Epidermal melanocyte (primary cell): Measurements from ENCODE around the gene IL15.
"Not testable (repeated sequence)": the region's sequence is repeated elsewhere in the genome, so short reads cannot be mapped to it uniquely, and the experiment has no call there.

ENCODE experiments used
- DNase-seq: peaks from one replicate; pipeline ENCODE4 v3.0.0; 2011; ENCODE audit warnings: low spot score; ENCODE audit not compliant: insufficient read length

Gene IL15, protein sequence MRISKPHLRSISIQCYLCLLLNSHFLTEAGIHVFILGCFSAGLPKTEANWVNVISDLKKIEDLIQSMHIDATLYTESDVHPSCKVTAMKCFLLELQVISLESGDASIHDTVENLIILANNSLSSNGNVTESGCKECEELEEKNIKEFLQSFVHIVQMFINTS

DNA sequence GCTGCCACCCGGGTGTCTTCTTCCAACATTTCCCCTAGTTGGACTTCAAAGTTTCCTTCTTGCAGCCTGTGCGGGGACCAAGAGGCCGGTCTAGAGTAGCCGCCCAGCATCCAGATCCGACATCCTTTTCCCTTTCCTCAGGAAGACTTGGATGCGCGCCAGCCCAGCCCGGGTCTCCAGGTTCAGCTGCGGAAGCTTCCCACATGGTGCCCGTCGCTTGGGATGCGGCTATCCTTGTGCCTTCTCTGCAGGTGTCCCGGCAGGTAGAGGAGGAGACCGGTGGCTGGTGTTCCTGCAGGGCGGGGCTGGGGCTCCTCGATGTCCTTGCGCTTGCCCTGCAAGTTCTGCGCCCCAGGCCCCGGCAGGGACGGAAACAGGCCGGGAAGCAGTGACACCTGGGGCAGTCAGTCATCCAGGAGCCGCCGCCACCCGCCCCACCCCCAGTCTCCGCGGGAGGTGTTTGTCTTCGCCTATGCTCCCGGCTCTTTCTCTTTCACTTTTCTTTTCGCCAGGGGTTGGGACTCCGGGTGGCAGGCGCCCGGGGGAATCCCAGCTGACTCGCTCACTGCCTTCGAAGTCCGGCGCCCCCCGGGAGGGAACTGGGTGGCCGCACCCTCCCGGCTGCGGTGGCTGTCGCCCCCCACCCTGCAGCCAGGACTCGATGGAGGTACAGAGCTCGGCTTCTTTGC, at the start of gene IL15:
Gene IL15 (plus strand): TSS at position 502 of the 689 bp plus-strand sequence. CDS start 82,882 bp downstream, outside the sequence.
- no peak for DNase-seq

DNA sequence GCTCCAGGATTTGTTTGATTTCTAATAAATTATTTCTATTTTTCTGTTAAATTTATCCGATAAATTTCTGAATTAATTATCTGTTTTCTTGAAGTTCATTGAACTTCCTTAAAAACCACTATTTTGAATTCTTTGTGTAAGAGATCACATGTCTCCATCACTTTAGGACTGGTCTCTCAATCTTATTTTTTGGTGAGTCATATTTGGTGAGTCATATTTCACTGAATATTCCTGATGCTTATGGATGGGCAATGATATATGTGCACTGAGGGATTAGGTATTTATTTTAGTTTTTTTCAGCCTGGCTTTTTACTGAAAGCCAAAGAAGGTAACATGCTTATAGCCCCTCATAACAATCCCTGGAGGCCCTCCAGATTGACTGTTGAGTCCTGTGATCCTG, 48.5 kb upstream of the IL15 start:
- no peak for DNase-seq

DNA sequence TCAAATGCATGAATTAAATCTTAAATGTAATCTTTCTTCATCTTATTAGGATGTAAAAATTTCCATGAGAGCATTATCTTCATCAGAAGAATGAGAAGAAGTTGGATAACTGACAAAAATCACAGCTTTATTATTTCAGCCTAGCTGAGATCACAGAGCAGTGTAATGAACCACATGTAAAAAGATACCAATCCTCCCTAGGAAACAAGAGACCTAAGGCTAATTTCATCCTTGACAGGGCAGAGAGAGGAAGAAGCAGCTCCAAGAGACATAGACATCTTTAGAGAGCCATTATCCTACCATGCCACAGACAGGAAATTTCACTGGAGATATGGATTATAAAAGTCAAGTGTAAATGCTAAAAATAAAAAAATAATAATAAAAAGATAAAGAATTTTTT, 40.9 kb upstream of the IL15 start:
- DNase-seq = no peak

DNA sequence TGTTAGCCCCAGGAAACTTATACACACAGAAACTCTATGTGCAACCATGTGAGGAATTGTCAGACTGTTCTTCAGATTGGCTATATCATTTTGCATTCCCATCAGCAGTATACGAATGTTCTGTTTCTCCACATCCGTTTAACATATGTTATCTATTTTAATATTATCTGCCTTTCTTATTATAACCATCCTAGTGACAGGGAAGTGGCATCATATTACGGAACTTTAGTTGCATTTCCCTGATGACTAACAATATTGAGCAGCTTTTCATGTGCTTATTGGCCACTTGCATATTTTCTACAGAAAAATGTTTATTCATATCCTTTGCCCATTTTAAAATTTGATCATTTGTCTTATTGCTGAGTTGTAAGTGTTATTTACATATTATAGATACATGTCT, 36.5 kb upstream of the IL15 start:
- no peak for DNase-seq

DNA sequence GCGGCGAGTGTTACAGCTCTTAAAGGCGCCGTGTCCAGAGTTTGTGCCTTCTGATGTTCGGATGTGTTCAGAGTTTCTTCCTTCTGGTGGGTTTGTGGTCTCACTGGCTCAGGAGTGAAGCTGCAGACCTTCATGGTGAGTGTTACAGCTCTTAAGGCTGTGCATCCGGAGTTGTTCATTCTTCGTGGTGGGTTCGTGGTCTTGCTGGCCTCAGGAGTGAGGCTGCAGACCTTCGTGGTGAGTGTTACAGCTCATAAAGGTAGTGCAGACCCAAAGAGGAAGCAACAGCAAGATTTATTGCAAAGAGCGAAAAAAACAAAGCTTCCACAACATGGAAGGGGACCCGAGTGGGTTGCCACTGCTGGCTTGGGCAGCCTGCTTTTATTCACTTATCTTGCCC, 31.7 kb upstream of the IL15 start:
- DNase-seq = not testable (repeated sequence)

DNA sequence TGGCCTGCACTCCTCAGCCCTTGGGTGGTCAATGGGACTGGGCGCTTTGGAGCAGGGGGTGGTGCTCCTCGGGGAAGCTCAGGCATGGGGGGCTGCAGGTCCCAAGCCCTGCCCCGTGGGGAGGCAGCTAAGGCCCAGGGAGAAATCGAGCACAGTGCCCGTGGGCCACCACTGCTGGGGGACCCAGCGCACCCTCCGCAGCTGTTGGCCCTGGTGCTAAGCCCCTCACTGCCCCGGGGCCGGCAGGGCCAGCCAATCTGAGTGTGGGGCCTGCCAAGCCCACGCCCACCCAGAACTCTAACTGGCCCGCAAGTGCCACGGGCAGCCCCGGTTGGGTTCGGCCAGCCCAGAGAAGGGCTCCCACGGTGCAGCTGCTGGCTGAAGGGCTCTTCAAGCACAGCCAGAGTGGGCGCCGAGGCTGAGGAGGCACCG, 30.9 kb upstream of the IL15 start:
- no peak for DNase-seq

DNA sequence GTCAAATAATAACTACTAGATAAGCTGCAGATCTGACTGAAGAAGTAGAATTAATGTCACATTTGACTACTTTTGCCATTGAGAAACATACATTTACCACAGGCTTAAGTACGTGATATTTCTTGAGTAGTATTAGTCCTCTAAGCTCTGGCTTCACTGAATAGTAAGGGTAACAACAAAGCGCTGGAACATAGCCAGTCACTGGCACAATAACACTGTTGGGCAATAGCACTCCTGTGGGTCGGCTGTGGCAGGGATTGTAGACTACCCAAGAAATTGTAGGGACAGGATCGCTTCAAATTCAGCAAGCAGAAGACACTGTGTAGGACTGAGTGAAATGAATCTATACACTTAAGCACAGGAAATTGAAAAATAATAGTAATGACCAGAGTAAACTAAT, 27.1 kb upstream of the IL15 start:
- no peak for DNase-seq

DNA sequence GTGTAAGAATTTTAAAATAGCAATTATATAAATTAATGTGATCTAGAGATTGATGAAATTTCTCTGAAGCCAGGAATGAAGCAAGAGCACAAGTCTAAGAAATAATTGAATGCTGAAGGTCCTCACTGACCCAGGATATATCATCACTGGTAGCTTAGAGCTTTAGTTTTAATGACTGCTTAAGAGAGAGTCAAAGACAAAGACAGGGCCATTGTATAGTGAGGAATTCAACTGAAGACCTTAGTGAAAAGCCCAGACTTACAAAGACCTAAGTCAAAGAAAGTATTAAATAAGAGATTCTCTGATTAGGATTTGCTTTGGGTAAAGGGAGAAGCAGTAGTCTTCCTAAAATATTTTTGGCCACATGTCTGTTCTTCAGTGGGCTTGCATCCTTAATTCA, 26.0 kb upstream of the IL15 start:
- DNase-seq = no peak

DNA sequence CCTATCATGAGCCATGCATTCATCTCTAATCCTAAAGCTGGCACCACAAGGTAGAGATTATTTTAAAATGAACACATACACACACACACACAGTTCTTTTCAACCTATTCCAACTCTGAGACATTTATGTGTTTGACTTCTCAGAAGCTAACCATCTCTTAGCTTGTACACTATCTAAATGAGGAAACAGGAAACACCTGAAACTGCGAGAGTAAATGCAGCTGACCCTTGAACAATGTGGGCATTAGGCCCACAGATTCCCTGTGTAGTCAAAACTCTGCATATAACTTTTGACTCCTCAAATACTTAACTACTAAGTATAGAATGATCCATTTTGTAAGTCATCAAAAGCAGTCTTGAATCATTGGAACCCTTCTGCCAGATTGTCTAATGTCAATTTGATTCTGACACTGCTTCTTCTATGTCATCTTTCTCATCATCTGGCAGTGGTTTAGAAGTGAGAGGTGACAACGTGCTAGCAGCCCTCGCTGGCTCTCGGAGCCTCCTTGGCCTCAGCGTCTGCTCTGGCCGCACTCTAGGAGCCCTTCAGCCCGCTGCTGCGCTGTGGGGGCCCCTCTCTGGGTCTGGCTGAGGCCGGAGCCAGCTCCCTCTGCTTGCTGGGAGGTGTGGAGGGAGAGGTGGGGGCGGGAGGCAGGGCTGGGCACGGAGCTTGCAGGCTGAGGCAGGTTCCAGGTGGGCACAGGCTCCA, 21.4 kb upstream of the IL15 start:
- no peak for DNase-seq

DNA sequence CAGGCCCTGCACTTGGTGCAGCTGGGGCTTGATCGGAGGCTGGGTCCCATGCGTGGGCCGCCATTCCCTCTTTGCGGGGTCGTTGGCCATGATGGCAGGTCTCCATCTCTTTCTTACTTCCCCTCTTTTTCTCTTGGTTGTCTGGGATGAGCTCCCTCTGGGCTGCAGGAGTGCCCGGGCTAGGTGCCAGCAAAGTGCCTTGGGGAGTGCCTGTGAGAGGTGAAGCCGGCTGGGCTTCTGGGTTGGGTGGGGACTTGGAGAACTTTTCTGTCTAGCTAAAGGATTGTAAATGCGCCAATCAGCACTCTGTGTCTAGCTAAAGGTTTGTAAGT, 20.8 kb upstream of the IL15 start:
- not testable (repeated sequence) for DNase-seq

DNA sequence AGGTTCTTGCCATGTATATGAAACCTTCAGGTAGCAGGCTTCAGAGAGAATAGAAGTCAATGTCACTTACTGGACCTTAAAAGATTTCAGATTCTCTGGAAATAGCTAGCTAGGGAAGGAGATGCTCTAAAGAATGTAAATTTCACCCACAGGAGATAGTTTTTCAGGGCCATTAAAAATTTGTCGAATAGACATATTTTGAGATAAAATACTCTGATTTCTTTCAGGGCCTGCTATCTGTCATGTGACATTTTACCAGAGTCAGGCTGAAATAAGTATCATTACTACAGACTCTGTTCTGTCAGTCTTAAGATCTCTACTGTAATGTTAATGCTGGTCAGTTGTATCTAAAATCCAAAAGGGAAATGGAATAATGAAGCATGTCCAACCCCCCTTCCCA, 15.7 kb upstream of the IL15 start:
- no peak for DNase-seq

DNA sequence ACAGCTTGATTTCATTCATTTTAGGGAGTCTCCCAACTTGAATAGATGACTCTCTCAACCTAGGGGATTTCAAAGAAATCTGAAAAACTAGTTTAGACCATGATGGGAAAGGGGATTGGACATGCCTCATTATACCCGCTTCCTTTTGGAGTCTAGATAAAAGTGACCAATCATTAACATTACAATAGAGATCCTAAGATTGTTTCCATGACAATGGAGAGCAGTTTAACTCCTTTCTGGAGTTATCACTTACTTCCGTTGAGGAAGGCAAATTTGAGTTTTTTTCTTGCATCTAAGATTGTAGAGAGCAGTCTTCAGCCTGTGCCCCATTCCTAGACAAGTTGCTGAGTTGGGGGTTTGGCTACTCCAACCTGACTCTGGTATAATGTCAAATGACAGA, 11.4 kb upstream of the IL15 start:
- DNase-seq = no peak

DNA sequence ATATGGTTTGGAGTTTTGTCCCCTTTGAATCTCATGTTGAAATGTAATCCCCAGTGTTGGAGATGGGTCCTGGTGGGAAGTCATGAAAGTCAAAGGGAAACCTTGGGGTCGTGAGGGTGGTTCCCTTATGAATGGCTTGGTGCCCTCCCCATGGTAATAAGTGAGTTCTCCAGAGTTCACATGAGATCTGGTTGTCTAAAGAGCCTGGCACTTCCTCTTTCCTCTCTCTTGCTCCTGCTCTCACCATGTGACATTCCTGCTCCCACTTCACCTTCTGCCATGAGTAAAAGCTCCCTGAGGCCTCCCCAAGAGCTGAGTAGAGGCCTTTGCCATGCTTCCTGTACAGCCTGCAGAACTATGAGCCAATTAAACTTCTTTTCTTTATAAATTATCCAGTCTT, 5.5 kb upstream of the IL15 start:
- DNase-seq = no peak

DNA sequence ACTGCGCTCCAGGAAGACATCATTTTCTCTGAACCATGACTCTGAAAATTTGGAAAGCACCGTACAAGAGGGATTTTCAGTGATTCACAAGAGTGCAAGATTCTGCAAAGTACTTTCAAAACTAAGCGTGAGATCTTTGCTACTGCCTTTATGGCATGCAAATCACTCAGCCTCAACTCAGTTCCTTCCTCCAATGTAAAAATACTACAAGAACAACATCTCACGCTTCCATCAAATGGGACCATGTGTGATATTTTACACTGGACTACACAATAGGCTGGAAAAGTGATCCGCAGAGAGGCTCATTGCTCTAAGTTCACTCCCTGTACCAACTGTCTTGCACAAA, 674 bp upstream of the IL15 start:
- DNase-seq = no peak

DNA sequence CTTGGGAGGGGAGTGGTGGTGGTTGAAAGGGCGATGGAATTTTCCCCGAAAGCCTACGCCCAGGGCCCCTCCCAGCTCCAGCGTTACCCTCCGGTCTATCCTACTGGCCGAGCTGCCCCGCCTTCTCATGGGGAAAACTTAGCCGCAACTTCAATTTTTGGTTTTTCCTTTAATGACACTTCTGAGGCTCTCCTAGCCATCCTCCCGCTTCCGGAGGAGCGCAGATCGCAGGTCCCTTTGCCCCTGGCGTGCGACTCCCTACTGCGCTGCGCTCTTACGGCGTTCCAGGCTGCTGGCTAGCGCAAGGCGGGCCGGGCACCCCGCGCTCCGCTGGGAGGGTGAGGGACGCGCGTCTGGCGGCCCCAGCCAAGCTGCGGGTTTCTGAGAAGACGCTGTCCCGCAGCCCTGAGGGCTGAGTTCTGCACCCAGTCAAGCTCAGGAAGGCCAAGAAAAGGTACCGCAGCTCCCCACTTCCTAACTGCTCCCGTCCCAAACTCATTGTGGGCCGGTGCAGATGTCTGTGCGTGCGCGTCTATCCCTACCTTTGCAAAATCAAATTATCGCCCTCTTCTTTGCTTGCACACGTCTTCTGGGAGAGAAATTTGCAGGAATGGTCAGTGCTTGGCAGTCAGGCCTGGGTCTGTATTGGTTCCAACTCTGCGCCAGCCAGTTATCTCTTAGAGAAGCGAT, 533 bp downstream of the IL15 start:
- peak; percentile 47 for DNase-seq

DNA sequence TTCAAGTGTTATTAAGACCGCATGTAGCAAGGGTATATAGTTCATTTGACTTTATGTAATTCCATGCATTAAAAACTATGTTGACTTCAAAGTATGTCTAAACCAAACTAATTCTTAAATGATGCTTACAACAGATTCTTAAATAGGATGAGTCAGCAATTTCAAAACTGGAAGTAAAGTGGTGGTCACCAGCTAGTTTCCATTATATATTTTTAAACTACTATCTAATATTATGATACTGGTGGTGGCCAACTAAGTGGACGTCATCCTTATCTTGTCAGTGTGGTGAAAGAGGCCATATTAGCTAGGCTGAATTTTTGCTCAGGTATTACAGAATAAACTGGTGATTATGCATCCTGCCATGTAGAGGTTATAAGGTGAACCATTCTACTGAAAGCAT, 1.2 kb downstream of the IL15 start:
- DNase-seq = no peak

DNA sequence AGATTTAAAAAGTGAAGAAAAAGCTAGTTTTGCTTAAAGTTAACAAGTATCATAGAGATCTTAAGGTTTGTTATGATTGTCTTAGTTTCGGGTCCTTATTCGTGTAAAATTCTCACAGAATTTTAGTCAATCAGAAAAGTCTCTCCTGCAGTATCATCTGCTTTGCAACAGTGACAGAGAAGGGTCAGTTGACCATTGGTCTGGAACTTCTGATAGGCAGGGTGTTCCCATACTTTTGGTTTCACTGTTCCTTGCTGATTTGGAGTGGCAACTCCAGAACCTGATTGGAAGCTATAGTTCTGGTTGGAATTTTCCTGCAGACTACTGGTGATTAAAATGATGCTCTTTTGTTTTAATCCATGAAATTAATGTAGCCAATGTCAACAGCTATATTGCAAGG, 1.8 kb downstream of the IL15 start:
- no peak for DNase-seq

DNA sequence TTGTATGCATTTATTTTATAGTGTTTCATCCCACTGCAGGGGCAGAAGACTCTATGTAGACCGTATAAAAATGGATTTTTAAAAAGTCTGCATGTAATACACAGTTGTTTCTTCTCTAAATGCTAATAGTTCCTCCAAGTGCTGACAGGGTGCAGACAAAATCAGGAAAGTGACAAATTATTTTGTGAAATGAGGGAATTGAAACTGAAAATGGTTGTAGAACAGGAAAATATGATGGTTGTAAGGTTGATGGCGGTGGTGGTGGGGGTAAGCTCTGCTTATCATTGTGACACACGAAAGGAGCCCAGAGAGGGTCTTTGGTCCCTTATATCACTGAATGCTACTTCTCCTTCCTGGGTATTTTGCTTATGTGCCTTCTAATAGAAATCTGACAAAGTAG, 4.3 kb downstream of the IL15 start:
- DNase-seq = no peak

DNA sequence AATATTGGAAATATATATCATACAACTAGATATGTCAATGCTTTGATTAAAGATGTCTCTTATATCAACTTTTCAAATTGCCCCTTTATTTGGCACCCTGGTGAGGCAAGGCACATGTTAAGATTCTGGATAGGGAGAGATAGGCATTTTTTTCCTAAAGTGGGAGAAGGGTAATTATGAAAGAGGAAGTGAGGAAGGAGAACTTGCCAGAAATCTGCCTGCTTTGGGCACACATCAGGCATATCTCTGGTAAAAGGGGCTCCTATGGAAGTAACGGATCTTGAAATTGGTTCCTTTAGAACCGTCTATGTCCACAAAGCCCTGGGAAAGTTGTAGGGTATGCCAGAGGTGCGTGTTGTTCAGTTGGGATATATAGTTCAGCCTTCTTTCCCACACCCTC, 5.7 kb downstream of the IL15 start:
- no peak for DNase-seq

DNA sequence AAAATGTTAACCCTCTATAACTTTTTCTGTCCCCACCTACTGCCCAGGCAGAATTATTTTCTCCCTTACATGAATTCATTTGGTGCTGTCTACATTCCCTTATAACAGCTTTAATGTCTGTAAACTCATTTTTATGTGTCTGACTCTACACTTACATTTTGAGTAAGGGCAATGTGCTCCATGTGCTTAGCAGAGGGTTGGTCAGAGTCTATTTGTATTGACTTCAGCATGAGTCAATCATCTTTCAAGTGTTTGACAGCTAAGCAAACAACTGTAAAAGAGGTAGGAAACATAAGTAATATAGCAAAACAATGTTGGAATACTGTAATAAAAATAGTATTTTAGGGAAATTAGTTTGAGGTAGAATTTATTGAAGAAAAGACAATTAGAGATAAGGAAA, 6.3 kb downstream of the IL15 start:
- DNase-seq = no peak

DNA sequence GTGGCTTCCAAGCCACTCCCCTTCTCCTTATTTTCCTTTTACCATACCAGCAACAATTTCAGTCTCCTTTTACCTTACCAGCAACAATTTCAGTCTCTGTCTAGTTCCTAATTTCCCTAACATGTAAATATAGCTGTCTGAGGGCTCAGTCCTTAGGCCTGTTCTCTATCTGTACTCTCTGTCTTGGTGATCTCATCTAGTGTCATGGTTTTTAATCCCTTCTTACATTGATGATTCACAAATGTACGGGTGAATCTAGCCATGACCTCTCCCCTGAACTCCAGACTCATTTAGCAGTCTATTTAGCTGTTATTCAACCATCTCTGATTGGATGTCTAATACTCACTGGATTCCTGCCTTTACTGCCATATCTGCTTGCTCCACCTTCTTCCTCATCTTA, 7.2 kb downstream of the IL15 start:
- DNase-seq = no peak

DNA sequence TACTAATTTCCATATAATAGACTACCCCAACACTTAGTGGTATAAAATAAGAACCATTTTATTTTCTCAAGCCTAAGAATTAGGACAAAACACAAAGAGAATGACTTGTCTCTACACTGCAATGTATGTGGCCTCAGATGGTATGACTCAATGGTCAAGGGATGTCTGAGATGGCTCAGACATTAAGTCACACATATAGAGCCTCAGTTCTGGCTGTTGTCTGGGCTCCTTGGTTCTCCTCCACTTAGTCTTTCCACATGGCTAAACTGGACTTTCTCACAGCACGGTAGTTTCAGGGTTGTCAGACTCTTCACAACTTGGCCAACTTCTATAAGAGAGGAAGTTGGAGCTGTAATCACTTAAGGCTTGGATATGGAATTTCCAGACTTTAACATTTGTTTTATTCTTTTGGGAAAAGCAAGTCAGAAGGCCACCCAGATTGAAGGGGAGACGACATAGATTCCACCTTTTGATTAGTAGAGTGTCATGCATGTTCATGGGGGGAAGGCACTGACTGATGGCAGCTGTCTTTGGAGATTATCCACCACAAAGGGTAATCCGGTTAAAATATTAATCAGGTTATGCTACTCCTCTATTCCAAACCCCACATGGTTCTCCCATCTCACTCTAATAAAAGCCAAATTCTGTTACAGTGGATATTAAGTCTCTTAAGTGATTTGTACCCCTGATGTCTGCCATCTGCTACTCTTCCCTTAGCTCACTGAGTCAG, 9.4 kb downstream of the IL15 start:
- DNase-seq = no peak
